GM23338 (cell line): ENCODE data around the gene MYH15. TPM values are rescaled to one million over a fixed set of nuclear protein-coding genes. Genes with fewer than 3 reads are reported as not detected.

Source experiments
- ATAC-seq: fragments of 200-7000 bp; cut with Tn5 transposase; 3 replicates; pipeline ENCODE4 v1.9.1; 2020
- DNase-seq: peaks from one replicate; pipeline ENCODE4 v3.0.0-alpha.2; 2015; ENCODE audit warnings: low spot score
- H2AFZ ChIP-seq: fragments of 200-600 bp; sonication (generic); 2 replicates; pipeline ENCODE4 v1.8.0; 2016; ENCODE audit warnings: antibody characterized with exemption, mild to moderate bottlenecking, moderate library complexity
- H3F3A ChIP-seq: fragments of 200-600 bp; sonication (generic); replicated peaks from 2 replicates; pipeline ENCODE4 v1.8.0; 2017; ENCODE audit warnings: antibody characterized with exemption, mixed run types, low read depth
- H3K27ac ChIP-seq: fragments of 200-600 bp; sonication (generic); 2 replicates; pipeline ENCODE4 v1.6.1; 2016; ENCODE audit warnings: low read depth
- H3K27me3 ChIP-seq: fragments of 200-600 bp; sonication (generic); 2 replicates; pipeline ENCODE4 v1.8.0; 2016; ENCODE audit warnings: mild to moderate bottlenecking, mixed run types, moderate library complexity; ENCODE audit not compliant: insufficient read depth
- H3K36me3 ChIP-seq: fragments of 200-600 bp; sonication (generic); 2 replicates; pipeline ENCODE4 v1.8.0; 2016; ENCODE audit warnings: mild to moderate bottlenecking; ENCODE audit not compliant: insufficient read depth
- H3K4me1 ChIP-seq: fragments of 200-600 bp; sonication (generic); 2 replicates; pipeline ENCODE4 v1.8.0; 2016; ENCODE audit warnings: mild to moderate bottlenecking, moderate library complexity; ENCODE audit not compliant: insufficient read depth
- H3K4me2 ChIP-seq: fragments of 200-600 bp; sonication (generic); 2 replicates; pipeline ENCODE4 v1.7.1; 2017; ENCODE audit warnings: mixed run types
- H3K4me3 ChIP-seq: fragments of 200-600 bp; sonication (generic); 2 replicates; pipeline ENCODE4 v1.6.1; 2016; ENCODE audit warnings: mixed run types
- H3K79me2 ChIP-seq: fragments of 200-600 bp; sonication (generic); replicated peaks from 2 replicates; pipeline ENCODE4 v1.8.0; 2017; ENCODE audit warnings: mild to moderate bottlenecking; ENCODE audit not compliant: insufficient read depth
- H3K9me2 ChIP-seq: fragments of 200-600 bp; sonication (generic); 2 replicates; pipeline ENCODE4 v1.8.0; 2017; ENCODE audit not compliant: insufficient read depth
- H4K20me1 ChIP-seq: fragments of 200-600 bp; sonication (generic); replicated peaks from 2 replicates; pipeline ENCODE4 v1.8.0; 2017; ENCODE audit warnings: mild to moderate bottlenecking; ENCODE audit not compliant: insufficient read depth
- H3K27ac Mint-ChIP-seq: 2 replicates; pipeline ENCODE4 v1.8.0; 2020; ENCODE audit warnings: inconsistent platforms, mild to moderate bottlenecking, moderate library complexity, mixed read lengths
- H3K27me3 Mint-ChIP-seq: 3 replicates; pipeline ENCODE4 v1.8.0; 2022; ENCODE audit warnings: low read depth, mild to moderate bottlenecking, moderate library complexity, mixed read lengths, inconsistent platforms; ENCODE audit not compliant: insufficient read depth, poor library complexity
- H3K36me3 Mint-ChIP-seq: 3 replicates; pipeline ENCODE4 v1.8.0; 2021; ENCODE audit warnings: low read depth, mild to moderate bottlenecking, inconsistent platforms, moderate library complexity, mixed read lengths
- H3K4me1 Mint-ChIP-seq: 3 replicates; pipeline ENCODE4 v1.8.0; 2020; ENCODE audit warnings: mild to moderate bottlenecking, inconsistent platforms, mixed read lengths
- H3K4me3 Mint-ChIP-seq: 3 replicates; pipeline ENCODE4 v1.8.0; 2021; ENCODE audit warnings: moderate library complexity, mild to moderate bottlenecking, inconsistent platforms, mixed read lengths
- H3K9me3 Mint-ChIP-seq: 3 replicates; pipeline ENCODE4 v1.8.0; 2020; ENCODE audit warnings: moderate library complexity, mild to moderate bottlenecking, inconsistent platforms, mixed read lengths
- CREB1 ChIP-seq: fragments of 250-450 bp; sonication (Bioruptor Pico); IDR thresholded peaks from 2 replicates; pipeline ENCODE4 v1.5.0; 2020; ENCODE audit warnings: low read depth, mild to moderate bottlenecking, moderate library complexity
- EZH2phosphoT487 ChIP-seq: fragments of 200-600 bp; sonication (generic); IDR thresholded peaks from one replicate; pipeline ENCODE4 v1.8.1; 2018; ENCODE audit warnings: antibody characterized with exemption; ENCODE audit not compliant: unreplicated experiment
- NANOG ChIP-seq: IDR thresholded peaks from 2 replicates; pipeline ENCODE4 v1.6.1; 2016; ENCODE audit warnings: antibody characterized with exemption, borderline replicate concordance
- POLR2AphosphoS5 ChIP-seq: IDR thresholded peaks from 2 replicates; pipeline ENCODE4 v1.6.1; 2016; ENCODE audit warnings: antibody characterized with exemption, low read depth
- STAT1 ChIP-seq: IDR thresholded peaks from one replicate; pipeline ENCODE4 v1.6.1; 2016; ENCODE audit warnings: antibody characterized with exemption; ENCODE audit not compliant: unreplicated experiment
- polyA plus RNA-seq: library from polyadenylated mRNA; unstranded; fragments of >200 nt; fragmentation: Nextera tagmentation; extraction: Ambion mirVana; gene quantifications from 2 replicates; pipeline ENCODE4 v1.2.1, GENCODE V29; 2016
- total RNA-seq: library from RNA; depleted of rRNA; stranded (reverse); fragments of >200 nt; shearing (Covaris generic); gene quantifications from 2 replicates; pipeline ENCODE4 v1.2.3, GENCODE V29; 2014
- TF ChIP-seq, protein P1 (sequence below): fragments of 250-450 bp; sonication (Bioruptor Pico); IDR thresholded peaks from 2 replicates; pipeline ENCODE4 v1.5.0; 2020; ENCODE audit warnings: mild to moderate bottlenecking, moderate library complexity
- TF ChIP-seq, protein P2 (sequence below), 2 experiments: fragments of 200-600 bp in 1 of 2; sonication (generic) in 1 of 2; conservative IDR thresholded peaks; 2 replicates each; pipeline versions ENCODE4 v1.5.1 to v1.6.1; 2016 to 2017; ENCODE audit warnings: antibody characterized with exemption in 2 of 2, low read depth in 2 of 2, mild to moderate bottlenecking in 2 of 2, moderate library complexity in 1 of 2

Gene MYH15
- total and polyA plus RNA-seq, 2 experiments from 2014 or later, result 0.07 TPM; not detected in 1

DNA sequence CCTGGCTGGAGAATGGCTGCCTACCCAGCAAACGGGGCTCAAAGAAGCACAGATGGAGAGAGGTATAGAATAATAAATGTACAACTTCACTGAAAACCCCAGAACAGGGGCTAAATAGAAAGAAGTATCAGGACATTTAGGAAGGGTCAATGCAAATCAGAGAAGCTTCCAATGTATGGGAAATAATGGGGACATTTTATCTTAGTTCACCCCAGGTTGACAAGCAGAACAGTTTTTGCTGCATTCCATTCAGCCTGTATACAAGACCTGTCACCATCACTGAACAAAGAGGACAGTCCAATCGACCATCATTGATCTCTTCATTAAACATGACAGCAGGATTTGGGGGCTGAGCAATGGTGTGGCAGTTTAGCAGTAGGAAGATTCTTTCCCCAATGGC lies 68.1 kb downstream of the MYH15 start (continued):
- TF ChIP-seq, protein P1, sequence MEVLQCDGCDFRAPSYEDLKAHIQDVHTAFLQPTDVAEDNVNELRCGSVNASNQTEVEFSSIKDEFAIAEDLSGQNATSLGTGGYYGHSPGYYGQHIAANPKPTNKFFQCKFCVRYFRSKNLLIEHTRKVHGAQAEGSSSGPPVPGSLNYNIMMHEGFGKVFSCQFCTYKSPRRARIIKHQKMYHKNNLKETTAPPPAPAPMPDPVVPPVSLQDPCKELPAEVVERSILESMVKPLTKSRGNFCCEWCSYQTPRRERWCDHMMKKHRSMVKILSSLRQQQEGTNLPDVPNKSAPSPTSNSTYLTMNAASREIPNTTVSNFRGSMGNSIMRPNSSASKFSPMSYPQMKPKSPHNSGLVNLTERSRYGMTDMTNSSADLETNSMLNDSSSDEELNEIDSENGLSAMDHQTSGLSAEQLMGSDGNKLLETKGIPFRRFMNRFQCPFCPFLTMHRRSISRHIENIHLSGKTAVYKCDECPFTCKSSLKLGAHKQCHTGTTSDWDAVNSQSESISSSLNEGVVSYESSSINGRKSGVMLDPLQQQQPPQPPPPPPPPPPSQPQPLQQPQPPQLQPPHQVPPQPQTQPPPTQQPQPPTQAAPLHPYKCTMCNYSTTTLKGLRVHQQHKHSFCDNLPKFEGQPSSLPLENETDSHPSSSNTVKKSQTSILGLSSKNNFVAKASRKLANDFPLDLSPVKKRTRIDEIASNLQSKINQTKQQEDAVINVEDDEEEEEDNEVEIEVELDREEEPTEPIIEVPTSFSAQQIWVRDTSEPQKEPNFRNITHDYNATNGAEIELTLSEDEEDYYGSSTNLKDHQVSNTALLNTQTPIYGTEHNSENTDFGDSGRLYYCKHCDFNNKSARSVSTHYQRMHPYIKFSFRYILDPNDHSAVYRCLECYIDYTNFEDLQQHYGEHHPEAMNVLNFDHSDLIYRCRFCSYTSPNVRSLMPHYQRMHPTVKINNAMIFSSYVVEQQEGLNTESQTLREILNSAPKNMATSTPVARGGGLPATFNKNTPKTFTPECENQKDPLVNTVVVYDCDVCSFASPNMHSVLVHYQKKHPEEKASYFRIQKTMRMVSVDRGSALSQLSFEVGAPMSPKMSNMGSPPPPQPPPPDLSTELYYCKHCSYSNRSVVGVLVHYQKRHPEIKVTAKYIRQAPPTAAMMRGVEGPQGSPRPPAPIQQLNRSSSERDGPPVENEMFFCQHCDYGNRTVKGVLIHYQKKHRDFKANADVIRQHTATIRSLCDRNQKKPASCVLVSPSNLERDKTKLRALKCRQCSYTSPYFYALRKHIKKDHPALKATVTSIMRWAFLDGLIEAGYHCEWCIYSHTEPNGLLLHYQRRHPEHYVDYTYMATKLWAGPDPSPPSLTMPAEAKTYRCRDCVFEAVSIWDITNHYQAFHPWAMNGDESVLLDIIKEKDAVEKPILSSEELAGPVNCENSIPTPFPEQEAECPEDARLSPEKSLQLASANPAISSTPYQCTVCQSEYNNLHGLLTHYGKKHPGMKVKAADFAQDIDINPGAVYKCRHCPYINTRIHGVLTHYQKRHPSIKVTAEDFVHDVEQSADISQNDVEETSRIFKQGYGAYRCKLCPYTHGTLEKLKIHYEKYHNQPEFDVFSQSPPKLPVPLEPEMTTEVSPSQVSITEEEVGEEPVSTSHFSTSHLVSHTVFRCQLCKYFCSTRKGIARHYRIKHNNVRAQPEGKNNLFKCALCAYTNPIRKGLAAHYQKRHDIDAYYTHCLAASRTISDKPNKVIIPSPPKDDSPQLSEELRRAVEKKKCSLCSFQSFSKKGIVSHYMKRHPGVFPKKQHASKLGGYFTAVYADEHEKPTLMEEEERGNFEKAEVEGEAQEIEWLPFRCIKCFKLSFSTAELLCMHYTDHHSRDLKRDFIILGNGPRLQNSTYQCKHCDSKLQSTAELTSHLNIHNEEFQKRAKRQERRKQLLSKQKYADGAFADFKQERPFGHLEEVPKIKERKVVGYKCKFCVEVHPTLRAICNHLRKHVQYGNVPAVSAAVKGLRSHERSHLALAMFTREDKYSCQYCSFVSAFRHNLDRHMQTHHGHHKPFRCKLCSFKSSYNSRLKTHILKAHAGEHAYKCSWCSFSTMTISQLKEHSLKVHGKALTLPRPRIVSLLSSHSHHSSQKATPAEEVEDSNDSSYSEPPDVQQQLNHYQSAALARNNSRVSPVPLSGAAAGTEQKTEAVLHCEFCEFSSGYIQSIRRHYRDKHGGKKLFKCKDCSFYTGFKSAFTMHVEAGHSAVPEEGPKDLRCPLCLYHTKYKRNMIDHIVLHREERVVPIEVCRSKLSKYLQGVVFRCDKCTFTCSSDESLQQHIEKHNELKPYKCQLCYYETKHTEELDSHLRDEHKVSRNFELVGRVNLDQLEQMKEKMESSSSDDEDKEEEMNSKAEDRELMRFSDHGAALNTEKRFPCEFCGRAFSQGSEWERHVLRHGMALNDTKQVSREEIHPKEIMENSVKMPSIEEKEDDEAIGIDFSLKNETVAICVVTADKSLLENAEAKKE, result no peak
- TF ChIP-seq, protein P2, sequence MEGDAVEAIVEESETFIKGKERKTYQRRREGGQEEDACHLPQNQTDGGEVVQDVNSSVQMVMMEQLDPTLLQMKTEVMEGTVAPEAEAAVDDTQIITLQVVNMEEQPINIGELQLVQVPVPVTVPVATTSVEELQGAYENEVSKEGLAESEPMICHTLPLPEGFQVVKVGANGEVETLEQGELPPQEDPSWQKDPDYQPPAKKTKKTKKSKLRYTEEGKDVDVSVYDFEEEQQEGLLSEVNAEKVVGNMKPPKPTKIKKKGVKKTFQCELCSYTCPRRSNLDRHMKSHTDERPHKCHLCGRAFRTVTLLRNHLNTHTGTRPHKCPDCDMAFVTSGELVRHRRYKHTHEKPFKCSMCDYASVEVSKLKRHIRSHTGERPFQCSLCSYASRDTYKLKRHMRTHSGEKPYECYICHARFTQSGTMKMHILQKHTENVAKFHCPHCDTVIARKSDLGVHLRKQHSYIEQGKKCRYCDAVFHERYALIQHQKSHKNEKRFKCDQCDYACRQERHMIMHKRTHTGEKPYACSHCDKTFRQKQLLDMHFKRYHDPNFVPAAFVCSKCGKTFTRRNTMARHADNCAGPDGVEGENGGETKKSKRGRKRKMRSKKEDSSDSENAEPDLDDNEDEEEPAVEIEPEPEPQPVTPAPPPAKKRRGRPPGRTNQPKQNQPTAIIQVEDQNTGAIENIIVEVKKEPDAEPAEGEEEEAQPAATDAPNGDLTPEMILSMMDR (conservative IDR thresholded peaks at IDR 0.05; ENCODE audit: low read depth in 2 of 2), result no peak
- no peak for TF ChIP-seq POLR2AphosphoS5
- no peak for TF ChIP-seq STAT1
- no peak for TF ChIP-seq EZH2phosphoT487

GRCh38 chr3:108441518-108441917 lies 68.9 kb downstream of the MYH15 start:
- peaks cover 7% of the 10 kb centered on the region for H3K36me3 Mint-ChIP-seq
- H3K4me1 Mint-ChIP-seq, result peaks cover 18% of the 10 kb centered on the region
- H3K4me3 ChIP-seq, result no peak overlapping the region
- H3K9me2 ChIP-seq, result no peaks in the 10 kb centered on the region
- no peaks in the 10 kb centered on the region for H4K20me1 ChIP-seq
- TF ChIP-seq NANOG (no peak), EZH2phosphoT487 (no peak), CREB1 (CRISPR knock-in tag) (no peak)
- H2AFZ ChIP-seq, result 0 out of 2 replicates have a peak overlapping the region, but pooled peaks have one; percentile 6
- no peak overlapping the region for H3K4me3 Mint-ChIP-seq
- H3K27ac ChIP-seq, result no peak overlapping the region
- DNase-seq, result no peak
- no peaks in the 10 kb centered on the region for H3K4me1 ChIP-seq
- H3K27me3 Mint-ChIP-seq, result no peaks in the 10 kb centered on the region
- H3K27ac Mint-ChIP-seq, result no peak overlapping the region
- no peaks in the 10 kb centered on the region for H3K79me2 ChIP-seq
- H3K4me2 ChIP-seq, result no peak overlapping the region
- no peaks in the 10 kb centered on the region for H3K36me3 ChIP-seq
- no peaks in the 10 kb centered on the region for H3F3A ChIP-seq
- ATAC-seq, result no peak
- H3K9me3 Mint-ChIP-seq, result peaks cover 9% of the 10 kb centered on the region
- H3K27me3 ChIP-seq, result no peaks in the 10 kb centered on the region
